ENCODE data around the gene WSCD1. TPM values are rescaled to one million over a fixed set of nuclear protein-coding genes. Genes with fewer than 3 reads are reported as not detected.

Gene WSCD1
- total and polyA plus RNA-seq, 2 donors (not counting 3 experiments of a cell fraction or from before 2014, with no cell fraction given): 21.5 to 49.4 TPM

GRCh38 chr17:6021627-6022026, 48.6 kb upstream of the WSCD1 start:
- H3K4me1 ChIP-seq (ENCODE audit: control insufficient read depth, extremely low read depth, insufficient read depth, low read length): no peaks in the 10 kb centered on the region
- H3K9ac ChIP-seq (replicated peaks; ENCODE audit: extremely low read depth, insufficient read depth, low read length): no peak overlapping the region
- TF ChIP-seq FOS (IDR thresholded peaks at IDR 0.05; ENCODE audit: borderline replicate concordance, insufficient read depth, low read length): no peak
- no TSS peak for BruUV-seq (replicated peaks)
- no peaks in the 10 kb centered on the region for H4K20me1 ChIP-seq (replicated peaks; ENCODE audit: control insufficient read depth, extremely low read depth, insufficient read depth, low read length)
- no peaks in the 10 kb centered on the region for H3K79me2 ChIP-seq (ENCODE audit: control insufficient read depth, insufficient read depth, low read length)
- no peak overlapping the region for H3K27ac ChIP-seq (ENCODE audit: insufficient read depth, low read depth, low read length)
- FAIRE-seq (no peak), DNase-seq (ENCODE audit: low read depth, low spot score) (no peak)
- ChIA-PET CTCF (no interaction called here), POLR2A (no interaction called here)
- H3K4me3 ChIP-seq (replicated peaks in 1 of 3; ENCODE audit: insufficient read depth in 1 of 3, low read depth in 1 of 3, low read length in 3 of 3): no peak overlapping the region
- dilution Hi-C loops (cut with MboI; ENCODE audit: extremely low pct_ligation_motif_present, low sequenced_read_pairs) (no loop called here), intact Hi-C loops (cut with micrococcal nuclease) (no loop called here)
- no peak overlapping the region for H2AFZ ChIP-seq (ENCODE audit: low read depth, low read length)
- H3K4me2 ChIP-seq (ENCODE audit: insufficient read depth, low read length): no peak overlapping the region
- H3K27me3 ChIP-seq (ENCODE audit: control insufficient read depth in 2 of 2, insufficient read depth in 2 of 2, low read length in 2 of 2): peaks cover 0 to 3% of the 10 kb centered on the region in 2 experiments
- H3K36me3 ChIP-seq (ENCODE audit: control insufficient read depth in 2 of 2, extremely low read depth in 1 of 2, insufficient read depth in 2 of 2, low read length in 2 of 2): no peaks in the 10 kb centered on the region
- H3K9me3 ChIP-seq (replicated peaks; ENCODE audit: control insufficient read depth, insufficient read depth, low read length): no peaks in the 10 kb centered on the region
- no peaks in the 10 kb centered on the region for H3K9me1 ChIP-seq (replicated peaks; ENCODE audit: control insufficient read depth, extremely low read depth, insufficient read depth, low read length)

GRCh38 chr17:6023036-6023831, 46.9 kb upstream of the WSCD1 start:
- dilution Hi-C loops (cut with MboI; ENCODE audit: extremely low pct_ligation_motif_present, low sequenced_read_pairs): no loop called here

More at GRCh38 chr17:6023036-6023831, 46.9 kb upstream of the WSCD1 start:
- Histone ChIP-seq H3K4me1 (ENCODE audit: control insufficient read depth, extremely low read depth, insufficient read depth, low read length) (peaks cover 4% of the 10 kb centered on the region), H3K27ac (ENCODE audit: insufficient read depth, low read depth, low read length) (no peak overlapping the region), H3K9ac (replicated peaks; ENCODE audit: extremely low read depth, insufficient read depth, low read length) (no peak overlapping the region), H3K79me2 (ENCODE audit: control insufficient read depth, insufficient read depth, low read length) (no peaks in the 10 kb centered on the region), H3K9me3 (replicated peaks; ENCODE audit: control insufficient read depth, insufficient read depth, low read length) (no peaks in the 10 kb centered on the region), H3K36me3 (ENCODE audit: control insufficient read depth in 2 of 2, extremely low read depth in 1 of 2, insufficient read depth in 2 of 2, low read length in 2 of 2) (no peaks in the 10 kb centered on the region), H4K20me1 (replicated peaks; ENCODE audit: control insufficient read depth, extremely low read depth, insufficient read depth, low read length) (no peaks in the 10 kb centered on the region), H2AFZ (ENCODE audit: low read depth, low read length) (no peak overlapping the region), H3K9me1 (replicated peaks; ENCODE audit: control insufficient read depth, extremely low read depth, insufficient read depth, low read length) (no peaks in the 10 kb centered on the region), H3K4me3 (replicated peaks in 1 of 3; ENCODE audit: insufficient read depth in 1 of 3, low read depth in 1 of 3, low read length in 3 of 3) (no peak overlapping the region), H3K27me3 (ENCODE audit: control insufficient read depth in 2 of 2, insufficient read depth in 2 of 2, low read length in 2 of 2) (peaks cover 0 to 3% of the 10 kb centered on the region in 2 experiments), H3K4me2 (ENCODE audit: insufficient read depth, low read length) (no peak overlapping the region)
- intact Hi-C loops (cut with micrococcal nuclease): no loop called here
- POLR2A ChIA-PET: no interaction called here
- CTCF ChIA-PET: no interaction called here
- no peak for FAIRE-seq
- TF ChIP-seq JUN (IDR thresholded peaks at IDR 0.05; ENCODE audit: borderline replicate concordance, insufficient read depth, insufficient read length, low read depth) (no peak), FOS (IDR thresholded peaks at IDR 0.05; ENCODE audit: borderline replicate concordance, insufficient read depth, low read length) (no peak), EZH2 (IDR thresholded peaks at IDR 0.05; ENCODE audit: borderline replicate concordance, low read depth, low read length, severe bottlenecking) (no peak), MYC (IDR thresholded peaks at IDR 0.05; ENCODE audit: low read depth, low read length) (no peak), POLR2AphosphoS5 (IDR thresholded peaks at IDR 0.05; ENCODE audit: insufficient read depth, low read depth, low read length) (no peak), POLR2A (IDR thresholded peaks at IDR 0.05; ENCODE audit: low read depth, low read length) (no peak), CTCF (IDR thresholded peaks at IDR 0.05; ENCODE audit: extremely low read depth in 1 of 2, insufficient read depth in 1 of 2, low read depth in 1 of 2, low read length in 2 of 2) (no peak), MAX (IDR thresholded peaks at IDR 0.05; ENCODE audit: insufficient read depth, insufficient read length) (no peak), GATA2 (IDR thresholded peaks at IDR 0.05; ENCODE audit: insufficient read depth, insufficient read length, low read depth, low read length) (no peak)
- no TSS peak for BruUV-seq (replicated peaks)
- DNase-seq (ENCODE audit: low read depth, low spot score): no peak

Measured in endothelial cell of umbilical vein (primary cell).